SK-N-SH (cell line): ENCODE data around the gene MXRA8. TPM values are rescaled to one million over a fixed set of nuclear protein-coding genes. Genes with fewer than 3 reads are reported as not detected.

ENCODE experiments used
- CTCF ChIA-PET: fragments of 300-600, 350-600 bp; formaldehyde crosslinking; extraction: SDS; loops from one replicate; lab custom pipeline; 2021; lab: Yijun Ruan, JAX
- POLR2A ChIA-PET: fragments of 350-600 bp; sonication (Branson Sonifier 250); formaldehyde crosslinking; extraction: SDS; loops from one replicate; lab custom pipeline; 2020; ENCODE audit warnings: antibody characterized with exemption, inconsistent platforms; lab: Yijun Ruan, JAX
- DNase-seq: peaks from one replicate; pipeline ENCODE4 v3.0.0; 2012
- H2AFZ ChIP-seq: fragments of 200-600 bp; sonication (generic); 2 replicates; pipeline ENCODE4 v1.8.1; 2016; ENCODE audit warnings: antibody characterized with exemption, mild to moderate bottlenecking, low read depth
- H3F3A ChIP-seq: fragments of 200-600 bp; sonication (generic); replicated peaks from 2 replicates; pipeline ENCODE3; 2016; ENCODE audit warnings: antibody characterized with exemption, mild to moderate bottlenecking; ENCODE audit not compliant: insufficient read depth
- H3K27ac ChIP-seq, 2 experiments: fragments of 200-500 bp in 1 of 2; fragments of 200-600 bp in 1 of 2; sonication (Bioruptor generic) in 1 of 2; sonication (generic), shearing (Covaris generic) in 1 of 2; 2 replicates each; pipeline versions ENCODE4 v1.5.1 to v1.6.1; 2014 to 2016; ENCODE audit warnings: low read depth in 2 of 2, inconsistent platforms in 1 of 2, low read length in 1 of 2, mild to moderate bottlenecking in 1 of 2, mixed read lengths in 1 of 2
- H3K27me3 ChIP-seq: fragments of 200-600 bp; sonication (generic), shearing (Covaris generic); 2 replicates; pipeline ENCODE4 v1.6.1; 2016; ENCODE audit warnings: mixed run types; ENCODE audit not compliant: insufficient read depth
- H3K36me3 ChIP-seq, 2 experiments: fragments of 200-500 bp in 1 of 2; fragments of 200-600 bp in 1 of 2; sonication (Bioruptor generic) in 1 of 2; sonication (generic) in 1 of 2; replicated peaks in 1 of 2; 2 replicates each; pipeline versions ENCODE3 to v1.5.1; 2014 to 2016; ENCODE audit warnings: low read length in 1 of 2, mild to moderate bottlenecking in 1 of 2; ENCODE audit not compliant: insufficient read depth in 2 of 2, control insufficient read depth in 1 of 2
- H3K4me1 ChIP-seq, 2 experiments: fragments of 200-500 bp in 1 of 2; fragments of 200-600 bp in 1 of 2; sonication (Bioruptor generic) in 1 of 2; sonication (generic), shearing (Covaris generic) in 1 of 2; 2 replicates each; pipeline versions ENCODE4 v1.5.1 to v1.6.1; 2014 to 2016; ENCODE audit warnings: low read depth in 1 of 2, low read length in 1 of 2, mixed run types in 1 of 2; ENCODE audit not compliant: insufficient read depth in 2 of 2, control insufficient read depth in 1 of 2
- H3K4me2 ChIP-seq: fragments of 200-600 bp; sonication (generic), shearing (Covaris generic); 2 replicates; pipeline ENCODE4 v1.6.1; 2017; ENCODE audit warnings: mixed run types
- H3K4me3 ChIP-seq, 2 experiments: fragments of 200-500 bp in 1 of 2; fragments of 200-600 bp in 1 of 2; sonication (Bioruptor generic) in 1 of 2; sonication (generic), shearing (Covaris generic) in 1 of 2; 2 replicates each; pipeline versions ENCODE4 v1.5.1 to v1.8.1; 2014 to 2016; ENCODE audit warnings: low read depth in 2 of 2, inconsistent platforms in 1 of 2, low read length in 1 of 2, mild to moderate bottlenecking in 1 of 2, mixed read lengths in 1 of 2, moderate library complexity in 1 of 2
- H3K79me2 ChIP-seq: fragments of 200-600 bp; sonication (generic); 2 replicates; pipeline ENCODE4 v1.8.1; 2017; ENCODE audit warnings: mild to moderate bottlenecking; ENCODE audit not compliant: insufficient read depth
- H3K9ac ChIP-seq: fragments of 200-600 bp; sonication (generic); 2 replicates; pipeline ENCODE4 v1.6.1; 2017; ENCODE audit warnings: mixed run types
- H3K9me2 ChIP-seq: fragments of 200-600 bp; sonication (generic); 2 replicates; pipeline ENCODE4 v1.6.1; 2017; ENCODE audit warnings: mixed run types
- H3K9me3 ChIP-seq: fragments of 200-600 bp; sonication (generic); 2 replicates; pipeline ENCODE4 v1.6.1; 2017; ENCODE audit warnings: mixed run types, mild to moderate bottlenecking, moderate library complexity
- H4K20me1 ChIP-seq: fragments of 200-600 bp; sonication (generic); 2 replicates; pipeline ENCODE4 v1.6.1; 2017; ENCODE audit warnings: mild to moderate bottlenecking, mixed run types; ENCODE audit not compliant: insufficient read depth
- ELF1 ChIP-seq: IDR thresholded peaks from 2 replicates; pipeline ENCODE4 v1.4.0; 2012
- EP300 ChIP-seq, 2 experiments: IDR thresholded peaks; 2 replicates each; pipeline versions ENCODE4 v1.4.0 to v1.6.1; 2012; ENCODE audit warnings: borderline replicate concordance in 1 of 2, low read depth in 1 of 2, low read length in 1 of 2
- EZH2phosphoT487 ChIP-seq: fragments of 200-600 bp; sonication (generic); IDR thresholded peaks from 2 replicates; pipeline ENCODE4 v1.6.1; 2017; ENCODE audit warnings: low read depth, mixed run types, mild to moderate bottlenecking, antibody characterized with exemption, moderate library complexity, borderline replicate concordance
- FOSL2 ChIP-seq: IDR thresholded peaks from 2 replicates; pipeline ENCODE4 v1.4.0; 2012; ENCODE audit warnings: low read depth, mild to moderate bottlenecking, moderate library complexity, borderline replicate concordance
- FOXM1 ChIP-seq: IDR thresholded peaks from 2 replicates; pipeline ENCODE4 v1.4.0; 2012; ENCODE audit warnings: low read depth, mild to moderate bottlenecking
- GATA2 ChIP-seq: sonication (generic); formaldehyde crosslinking; IDR thresholded peaks from 2 replicates; pipeline ENCODE4 v1.5.0; 2020; ENCODE audit warnings: mild to moderate bottlenecking, missing genetic modification reagents
- IRF3 ChIP-seq: fragments of 150-350 bp; IDR thresholded peaks from 2 replicates; pipeline ENCODE4 v1.6.1; 2016; ENCODE audit warnings: mild to moderate bottlenecking, low read depth, low read length
- JUND ChIP-seq: IDR thresholded peaks from 2 replicates; pipeline ENCODE4 v1.4.0; 2012
- MAX ChIP-seq: IDR thresholded peaks from 2 replicates; pipeline ENCODE4 v1.4.0; 2012; ENCODE audit warnings: low read depth
- MEF2A ChIP-seq: IDR thresholded peaks from 2 replicates; pipeline ENCODE4 v1.4.0; 2012; ENCODE audit warnings: low read depth, borderline replicate concordance
- NFIC ChIP-seq: IDR thresholded peaks from 2 replicates; pipeline ENCODE4 v1.4.0; 2012; ENCODE audit warnings: borderline replicate concordance
- RAD21 ChIP-seq: IDR thresholded peaks from 2 replicates; pipeline ENCODE4 v1.6.1; 2012; ENCODE audit warnings: mild to moderate bottlenecking, low read length
- RXRA ChIP-seq: IDR thresholded peaks from 2 replicates; pipeline ENCODE4 v1.4.0; 2012; ENCODE audit warnings: low read depth, mild to moderate bottlenecking, borderline replicate concordance
- SIN3A ChIP-seq: IDR thresholded peaks from 2 replicates; pipeline ENCODE4 v1.6.1; 2012; ENCODE audit warnings: low read depth, mild to moderate bottlenecking, low read length, moderate library complexity, borderline replicate concordance
- SMC3 ChIP-seq: IDR thresholded peaks from 2 replicates; pipeline ENCODE4 v1.6.1; 2012; ENCODE audit warnings: low read depth, low read length, improper control_type of control experiment
- TCF12 ChIP-seq: IDR thresholded peaks from 2 replicates; pipeline ENCODE4 v1.4.0; 2012
- USF1 ChIP-seq: IDR thresholded peaks from 2 replicates; pipeline ENCODE4 v1.4.0; 2012; ENCODE audit warnings: low read depth, borderline replicate concordance
- USF2 ChIP-seq: fragments of 150-350 bp; IDR thresholded peaks from 2 replicates; pipeline ENCODE4 v1.6.1; 2017; ENCODE audit warnings: antibody characterized with exemption, low read length, low read depth, borderline replicate concordance
- ZBTB33 ChIP-seq: IDR thresholded peaks from 2 replicates; pipeline ENCODE4 v1.4.0; 2012; ENCODE audit warnings: low read depth, borderline replicate concordance
- WGBS: methylation state at CpG from one replicate; pipeline ENCODE4 v1.1.6; 2017; ENCODE audit warnings: low lambda C conversion rate; 5-methylcytosine and 5-hydroxymethylcytosine counted together
- polyA plus RNA-seq, 3 experiments: library from polyadenylated mRNA; depleted of rRNA; stranded (reverse); fragments of >200 nt; gene quantifications; 2 replicates each; pipeline ENCODE4 v1.2.3, GENCODE V29; 2012

Gene MXRA8
- polyA plus RNA-seq, 1 of the 3 experiments (the other 2 are of a cell fraction): 2.5 TPM

- H3K4me3 ChIP-seq: peak overlapping the region; percentile 73 to 91
- peaks cover 0 to 22% of the 10 kb centered on the region in 2 experiments for H3K36me3 ChIP-seq
- no peaks in the 10 kb centered on the region for H3F3A ChIP-seq
- H3K27me3 ChIP-seq: no peaks in the 10 kb centered on the region
- peak overlapping the region; percentile 68; the same call in 1 of the 2 replicates for H3K9ac ChIP-seq
- WGBS: 7% methylated on average over 19 of the region's 83 CpGs
- peak overlapping the region; percentile 95 for H3K4me2 ChIP-seq
- TF ChIP-seq RAD21 (no peak), EZH2phosphoT487 (no peak), JUND (no peak), IRF3 (no peak), ELF1 (no peak), EP300 (IDR thresholded peaks at IDR 0.05; ENCODE audit: borderline replicate concordance in 1 of 2, low read depth in 1 of 2, low read length in 1 of 2) (no peak), MEF2A (no peak), RXRA (no peak), MAX (no peak), FOSL2 (no peak), NFIC (no peak), SIN3A (no peak; the same call in 1 of the 2 replicates), GATA2 (CRISPR knock-in tag) (no peak), SMC3 (no peak), FOXM1 (no peak), TCF12 (no peak), ZBTB33 (no peak), USF2 (no peak), USF1 (no peak)
- H3K4me1 ChIP-seq: peaks cover 13 to 50% of the 10 kb centered on the region in 2 experiments; a peak in 2 of 4 replicates
- H2AFZ ChIP-seq: no peak overlapping the region
- CTCF ChIA-PET: interaction anchor here (0.5 kb wide), 1 partner anchor 93 kb away, joined by 3 read pairs; no protein-coding TSS in a partner anchor
- H3K79me2 ChIP-seq: peaks cover 32% of the 10 kb centered on the region
- H3K27ac ChIP-seq: peak overlapping the region in 1 of 2 experiments; percentile 70; a peak in 2 of 4 replicates
- no peak for DNase-seq
- no peaks in the 10 kb centered on the region for H3K9me2 ChIP-seq
- H4K20me1 ChIP-seq: peaks cover 11% of the 10 kb centered on the region; the same call in 1 of the 2 replicates
- POLR2A ChIA-PET: no interaction called here
- no peaks in the 10 kb centered on the region for H3K9me3 ChIP-seq
These were observed 51.0 kb downstream of the MXRA8 start for GRCh38 chr1:1307261-1307922.
